ENCODE measurements around the gene ENDOU. TPM values are rescaled to one million over a fixed set of nuclear protein-coding genes. Genes with fewer than 3 reads are reported as not detected.
"Not testable (repeated sequence)": the region's sequence is repeated elsewhere in the genome, so short reads cannot be mapped to it uniquely, and the experiment has no call there.

ENDOU gene
- total RNA-seq, 1 donor from 2014 or later = not detected

DNA sequence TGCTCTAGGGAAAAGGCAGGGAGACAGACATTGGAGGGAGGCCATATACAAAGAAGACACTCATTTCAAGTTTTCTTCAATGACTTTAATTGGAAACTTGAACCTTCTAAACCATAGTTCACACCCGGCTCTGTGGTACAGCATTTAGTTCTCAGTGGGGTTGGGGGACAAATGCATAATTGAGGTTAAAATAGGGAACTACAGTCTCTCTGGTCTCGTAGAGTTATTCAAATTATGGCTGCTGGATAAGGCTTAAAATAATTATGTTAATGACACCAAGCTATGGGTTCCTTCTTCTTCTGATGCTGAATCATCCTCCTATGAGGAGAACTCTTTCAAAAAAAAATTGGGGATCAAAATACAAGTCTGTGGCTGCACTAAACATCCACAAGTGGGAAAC lies 15.6 kb downstream of the ENDOU start:
- ATAC-seq (no peak), DNase-seq (ENCODE audit: missing footprints) (no peak)
- intact Hi-C loops (cut with DNase I) = loop anchor here (10.0 kb wide), 1 partner anchor 255 kb away; the partner anchor contains the start of gene TMEM106C

- intact Hi-C loops (cut with DNase I) = no loop called here
- ATAC-seq (no peak), DNase-seq (ENCODE audit: missing footprints) (no peak)
These were observed 16.1 kb downstream of the ENDOU start for GRCh38 chr12:47709237-47709636.

GRCh38 chr12:47707905-47708543 lies 17.3 kb downstream of the ENDOU start:
- ATAC-seq = no peak
- no peak for DNase-seq (ENCODE audit: missing footprints)
- intact Hi-C loops (cut with DNase I) = no loop called here

DNA sequence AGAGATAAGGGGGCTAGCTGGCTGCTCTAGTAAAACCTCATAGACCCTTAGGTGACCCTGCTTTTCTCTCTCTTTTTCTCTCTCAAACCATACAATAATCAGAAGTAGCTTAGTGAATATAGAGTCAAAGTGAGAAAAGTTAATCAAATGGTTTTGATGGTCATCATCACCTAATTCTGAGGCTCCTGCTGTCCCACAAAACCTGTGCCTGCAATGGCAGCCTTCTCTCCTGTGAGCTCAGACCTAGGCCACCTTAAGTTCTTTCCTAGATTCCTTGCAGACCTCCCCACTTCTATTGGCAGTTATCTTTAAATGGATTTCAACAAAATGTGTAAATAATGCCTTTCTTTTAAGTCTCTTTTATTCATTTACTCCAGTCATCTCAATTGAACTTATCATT lies 17.9 kb downstream of the ENDOU start:
- DNase-seq (ENCODE audit: missing footprints) (no peak), ATAC-seq (no peak)
- intact Hi-C loops (cut with DNase I) = no loop called here

- intact Hi-C loops (cut with DNase I) = no loop called here
- ATAC-seq (peak; percentile 98), DNase-seq (ENCODE audit: missing footprints) (peak; percentile 99)
These were observed 19.5 kb downstream of the ENDOU start, which contains the start of gene RPAP3 for GRCh38 chr12:47705566-47706425. Gene RPAP3 (minus strand): TSS chr12:47706030. CDS start chr12:47702840, 3,190 bp downstream.

DNA sequence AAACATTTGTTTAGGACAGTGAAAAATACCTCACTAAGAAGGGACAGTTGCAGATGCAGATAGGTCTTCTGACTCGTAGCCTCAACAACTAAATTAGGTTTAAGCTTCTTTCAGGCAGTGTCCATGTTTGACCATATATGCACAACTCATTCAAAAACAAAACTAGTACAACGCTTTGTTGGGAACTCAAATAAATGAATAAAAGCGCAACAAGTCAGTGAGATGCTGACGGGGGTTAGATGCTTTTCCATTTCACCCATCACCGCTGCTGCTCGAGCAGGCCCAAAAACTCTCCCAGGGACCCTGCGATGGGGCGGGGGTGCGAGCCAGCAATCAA lies 20.1 kb downstream of the ENDOU start:
- DNase-seq (ENCODE audit: missing footprints) (no peak), ATAC-seq (no peak)

DNA sequence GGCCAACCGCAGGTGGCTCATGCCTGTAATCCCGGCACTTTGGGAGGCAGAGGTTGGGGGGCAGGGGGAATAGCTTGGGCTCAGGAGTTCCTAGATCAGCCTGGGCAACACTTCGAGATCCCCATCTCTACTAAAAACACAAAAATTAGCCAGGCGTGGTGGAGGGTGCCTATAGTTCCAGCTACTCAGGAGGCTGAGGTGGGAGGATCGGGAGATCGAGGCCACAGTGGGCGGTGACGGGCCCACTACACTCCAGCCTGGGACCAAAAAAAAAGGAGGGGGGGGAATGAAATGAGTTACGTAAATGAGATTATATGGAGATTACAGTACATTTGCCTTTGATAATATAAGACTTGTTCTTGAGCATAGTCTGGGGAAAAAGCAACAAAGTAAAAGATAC lies 20.6 kb downstream of the ENDOU start:
- ATAC-seq (no peak), DNase-seq (ENCODE audit: missing footprints) (no peak)
- intact Hi-C loops (cut with DNase I) = no loop called here

More for the DNA sequence above, 20.1 kb downstream of the ENDOU start:
- intact Hi-C loops (cut with DNase I) = no loop called here

DNA sequence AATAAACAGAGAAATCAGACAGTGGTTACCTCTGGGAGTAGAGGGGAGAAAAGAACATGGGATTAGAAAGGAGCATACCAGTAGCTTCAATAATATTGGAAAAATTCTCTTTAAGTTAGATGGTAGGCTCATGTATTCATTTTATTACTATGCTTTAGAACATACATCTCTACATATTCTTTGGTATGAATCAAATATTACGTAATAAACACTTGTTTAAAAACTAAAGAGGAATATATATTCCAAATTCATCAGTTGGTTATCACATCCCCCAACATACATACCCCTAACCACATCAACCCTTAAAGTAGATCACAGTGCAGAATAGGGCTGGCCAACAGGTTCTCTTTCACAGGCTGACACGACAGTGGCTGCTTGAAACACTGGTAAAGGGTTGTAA lies 25.0 kb downstream of the ENDOU start:
- ATAC-seq = no peak
- DNase-seq (ENCODE audit: missing footprints) = no peak
- intact Hi-C loops (cut with DNase I) = no loop called here

DNA sequence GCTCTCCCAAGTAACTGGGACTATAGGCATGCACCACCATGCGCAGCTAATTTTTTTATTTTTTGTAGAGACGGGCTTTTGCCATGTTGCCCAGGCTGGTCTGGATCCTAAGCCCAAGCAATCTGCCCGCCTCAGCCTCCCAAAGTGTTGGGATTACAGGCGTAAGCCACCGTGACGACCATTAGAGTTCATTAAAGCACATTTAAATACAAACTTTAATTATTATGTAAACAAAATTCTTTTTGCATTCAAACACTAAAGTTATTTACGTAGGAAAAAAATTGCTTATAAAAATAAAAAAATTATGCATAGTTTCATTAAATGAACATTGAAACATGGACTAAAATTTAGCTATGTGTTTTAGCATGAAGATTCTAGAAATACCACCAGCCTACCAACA lies 26.7 kb downstream of the ENDOU start:
- intact Hi-C loops (cut with DNase I) = no loop called here
- DNase-seq (ENCODE audit: missing footprints) (no peak), ATAC-seq (no peak)

- DNase-seq (ENCODE audit: missing footprints) = no peak
- intact Hi-C loops (cut with DNase I) = no loop called here
These were observed 27.2 kb downstream of the ENDOU start for GRCh38 chr12:47698055-47698454.

GRCh38 chr12:47689215-47689614 lies 36.1 kb downstream of the ENDOU start:
- ATAC-seq (no peak), DNase-seq (ENCODE audit: missing footprints) (no peak)
- intact Hi-C loops (cut with DNase I) = loop anchor here (5.0 kb wide), 2 partner anchors 37 to 657 kb away; no protein-coding TSS in a partner anchor

More at GRCh38 chr12:47698055-47698454, 27.2 kb downstream of the ENDOU start:
- no peak for ATAC-seq

- no peak for ATAC-seq
- intact Hi-C loops (cut with DNase I) = loop anchor here (5.0 kb wide), 2 partner anchors 35 to 655 kb away; no protein-coding TSS in a partner anchor
- DNase-seq (ENCODE audit: missing footprints) = no peak
These were observed 37.7 kb downstream of the ENDOU start for GRCh38 chr12:47687636-47688035.

- DNase-seq (ENCODE audit: missing footprints) = no peak
- ATAC-seq = no peak
- intact Hi-C loops (cut with DNase I) = loop anchor here (5.0 kb wide), 2 partner anchors 34 to 654 kb away; no protein-coding TSS in a partner anchor
These were observed 38.5 kb downstream of the ENDOU start for GRCh38 chr12:47686645-47687240.

GRCh38 chr12:47679785-47680184 lies 45.5 kb downstream of the ENDOU start:
- no peak for ATAC-seq
- no peak for DNase-seq (ENCODE audit: missing footprints)
- intact Hi-C loops (cut with DNase I) = no loop called here

DNA sequence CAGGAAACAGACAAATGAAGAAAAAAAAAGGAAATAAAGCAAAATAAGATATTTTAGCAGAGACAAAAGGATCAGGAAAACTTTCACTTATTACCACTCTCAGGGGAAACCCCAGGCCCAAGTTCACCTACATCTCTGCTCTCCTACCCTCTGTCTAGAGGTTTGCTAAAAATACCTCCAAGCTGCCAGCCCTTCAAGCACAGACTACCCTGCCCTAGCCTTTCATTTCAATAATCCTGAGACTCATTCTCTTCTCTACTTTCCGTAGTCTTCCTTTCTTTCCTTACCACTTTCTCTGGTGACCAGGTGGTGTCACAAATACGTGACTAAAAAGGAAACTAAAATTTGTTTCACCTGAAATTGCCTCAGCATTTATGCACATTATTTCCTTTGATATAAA lies 53.2 kb downstream of the ENDOU start:
- no peak for ATAC-seq
- no peak for DNase-seq (ENCODE audit: missing footprints)
- intact Hi-C loops (cut with DNase I) = no loop called here

- intact Hi-C loops (cut with DNase I); ATAC-seq; DNase-seq (ENCODE audit: missing footprints): not testable (repeated sequence)
These were observed 57.4 kb downstream of the ENDOU start for GRCh38 chr12:47667935-47668334.

Measured in Right ventricle myocardium inferior (tissue), 1 donor.